HCT116 (cell line): ENCODE measurements around the gene TTC9. TPM values are rescaled to one million over a fixed set of nuclear protein-coding genes. Genes with fewer than 3 reads are reported as not detected.

ENCODE experiments used
- ATAC-seq: fragments of 200-7000 bp; cut with Tn5 transposase; 2 replicates; pipeline ENCODE4 v1.9.1; 2020; ENCODE audit warnings: mild to moderate bottlenecking, moderate library complexity
- BruUV-seq: library from RNA; stranded (reverse); fragments of 400-500 nt; replicated peaks from 2 replicates; lab custom pipeline; 2021; lab: Mats Ljungman, UMichigan
- CTCF ChIA-PET: fragments of 300-600 bp; sonication (Branson Sonifier 250); formaldehyde crosslinking; loops from one replicate; lab custom pipeline; 2021; ENCODE audit warnings: antibody characterized with exemption; lab: Charles Lee
- POLR2A ChIA-PET: fragments of 300-600, 350-600 bp; sonication (Branson Sonifier 250); formaldehyde crosslinking; loops from one replicate; lab custom pipeline; 2021; ENCODE audit warnings: antibody characterized with exemption; lab: Charles Lee
- RAD21 ChIA-PET, 2 experiments: fragments of 300-600 bp; sonication (Branson Sonifier 250); formaldehyde crosslinking; loops; one replicate each; lab custom pipeline; 2023; ENCODE audit warnings: low total read pairs in 2 of 2; ENCODE audit not compliant: uncharacterized antibody in 2 of 2, unreplicated experiment in 2 of 2, low non-redundant PET in 1 of 2; lab: Charles Lee
- DNase-seq: peaks from one replicate; pipeline ENCODE4 v3.0.0-alpha.2; 2010; ENCODE audit warnings: low read depth, low spot score
- H2AFZ ChIP-seq: fragments of 200-600 bp; shearing (Covaris generic), sonication (generic); 2 replicates; pipeline ENCODE4 v1.6.1; 2017; ENCODE audit warnings: low read depth, mixed run types, mixed read lengths, antibody characterized with exemption, low read length; ENCODE audit not compliant: poor library complexity, severe bottlenecking
- H3K27ac ChIP-seq: 2 replicates; pipeline ENCODE4 v1.5.1; 2012; ENCODE audit warnings: low read depth, low read length
- H3K27me3 ChIP-seq: fragments of 200-600 bp; sonication (generic); 2 replicates; pipeline ENCODE4 v1.6.1; 2016; ENCODE audit warnings: mixed run types, low read length, mixed read lengths; ENCODE audit not compliant: insufficient read depth
- H3K36me3 ChIP-seq, 2 experiments: fragments of 200-500 bp in 1 of 2; fragments of 200-600 bp in 1 of 2; sonication (Bioruptor generic) in 1 of 2; sonication (generic) in 1 of 2; 2 replicates each; pipeline versions ENCODE4 v1.5.1 to v1.6.1; 2014 to 2016; ENCODE audit warnings: low read length in 2 of 2, inconsistent platforms in 1 of 2, mixed read lengths in 1 of 2, mixed run types in 1 of 2; ENCODE audit not compliant: insufficient read depth in 2 of 2, control insufficient read depth in 1 of 2
- H3K4me1 ChIP-seq, 2 experiments: fragments of 200-600 bp in 1 of 2; sonication (generic) in 1 of 2; 2 replicates each; pipeline versions ENCODE4 v1.5.1 to v1.6.1; 2012 to 2017; ENCODE audit warnings: low read length in 2 of 2, inconsistent platforms in 1 of 2, mild to moderate bottlenecking in 1 of 2, mixed read lengths in 1 of 2, mixed run types in 1 of 2, moderate library complexity in 1 of 2; ENCODE audit not compliant: insufficient read depth in 2 of 2, control insufficient read depth in 1 of 2
- H3K4me2 ChIP-seq: fragments of 200-600 bp; sonication (generic); 2 replicates; pipeline ENCODE4 v1.6.1; 2017; ENCODE audit warnings: mixed run types, low read length, mixed read lengths
- H3K4me3 ChIP-seq, 2 experiments: fragments of 200-600 bp in 1 of 2; sonication (generic) in 1 of 2; replicated peaks in 1 of 2; 2 replicates each; pipeline ENCODE4 v1.5.1; 2011 to 2016; ENCODE audit warnings: low read length in 2 of 2, control low read depth in 1 of 2, low read depth in 1 of 2, mild to moderate bottlenecking in 1 of 2, mixed read lengths in 1 of 2, mixed run types in 1 of 2
- H3K79me2 ChIP-seq: fragments of 200-600 bp; sonication (generic); 2 replicates; pipeline ENCODE4 v1.6.1; 2017; ENCODE audit warnings: mild to moderate bottlenecking, mixed run types, low read length, moderate library complexity, mixed read lengths; ENCODE audit not compliant: insufficient read depth
- H3K9ac ChIP-seq: fragments of 200-600 bp; sonication (generic); 2 replicates; pipeline ENCODE4 v1.6.1; 2016; ENCODE audit warnings: low read length, mixed read lengths
- H3K9me2 ChIP-seq: fragments of 200-600 bp; sonication (generic), shearing (Covaris generic); 2 replicates; pipeline ENCODE4 v1.6.1; 2017; ENCODE audit warnings: mixed run types, mild to moderate bottlenecking, moderate library complexity; ENCODE audit not compliant: insufficient read depth
- H3K9me3 ChIP-seq, 2 experiments: fragments of 200-500 bp in 1 of 2; fragments of 200-600 bp in 1 of 2; sonication (Bioruptor generic) in 1 of 2; sonication (generic) in 1 of 2; 2 replicates each; pipeline ENCODE4 v1.6.1; 2014 to 2017; ENCODE audit warnings: low read length in 2 of 2, mixed read lengths in 2 of 2, inconsistent platforms in 1 of 2, low read depth in 1 of 2, mild to moderate bottlenecking in 1 of 2, mixed run types in 1 of 2, moderate library complexity in 1 of 2; ENCODE audit not compliant: control insufficient read depth in 1 of 2, insufficient read depth in 1 of 2
- H4K20me1 ChIP-seq: fragments of 200-600 bp; sonication (generic), shearing (Covaris generic); 2 replicates; pipeline ENCODE4 v1.6.1; 2017; ENCODE audit warnings: mixed run types, mild to moderate bottlenecking, moderate library complexity; ENCODE audit not compliant: insufficient read depth
- CBX3 ChIP-seq: IDR thresholded peaks from 2 replicates; pipeline ENCODE4 v1.6.1; 2012; ENCODE audit warnings: low read depth
- CEBPB ChIP-seq: IDR thresholded peaks from 2 replicates; pipeline ENCODE4 v1.6.1; 2012; ENCODE audit warnings: low read depth
- CTCF ChIP-seq, 3 experiments: fragments of 200-600 bp in 1 of 3; sonication (generic) in 1 of 3; IDR thresholded peaks in 2 of 3; conservative IDR thresholded peaks in 1 of 3; 2 replicates each; pipeline ENCODE4 v1.5.1; 2012 to 2017; ENCODE audit warnings: low read depth in 2 of 3, low read length in 2 of 3, antibody characterized with exemption in 1 of 3, borderline replicate concordance in 1 of 3, control low read depth in 1 of 3, mild to moderate bottlenecking in 1 of 3, mixed read lengths in 1 of 3, mixed run types in 1 of 3, moderate library complexity in 1 of 3; ENCODE audit not compliant: insufficient read depth in 1 of 3
- EGR1 ChIP-seq: IDR thresholded peaks from 2 replicates; pipeline ENCODE4 v1.6.1; 2012; ENCODE audit warnings: low read depth
- EZH2 ChIP-seq: fragments of 200-600 bp; sonication (generic); IDR thresholded peaks from 2 replicates; pipeline ENCODE4 v1.6.1; 2017; ENCODE audit warnings: antibody characterized with exemption, mixed run types
- EZH2phosphoT487 ChIP-seq: fragments of 200-600 bp; IDR thresholded peaks from 2 replicates; pipeline ENCODE4 v1.6.1; 2018; ENCODE audit warnings: antibody characterized with exemption, borderline replicate concordance
- SP1 ChIP-seq: IDR thresholded peaks from 2 replicates; pipeline ENCODE4 v1.6.1; 2012; ENCODE audit warnings: low read depth
- YY1 ChIP-seq: IDR thresholded peaks from 2 replicates; pipeline ENCODE4 v1.6.1; 2011; ENCODE audit warnings: low read length, low read depth, moderate library complexity, mild to moderate bottlenecking; ENCODE audit not compliant: insufficient replicate concordance; ENCODE audit errors: extremely low read depth
- ZBTB33 ChIP-seq: IDR thresholded peaks from 2 replicates; pipeline ENCODE4 v1.6.1; 2011; ENCODE audit warnings: mild to moderate bottlenecking, low read length, moderate library complexity; ENCODE audit not compliant: insufficient replicate concordance; ENCODE audit errors: extremely low read depth
- ZNF274 ChIP-seq: fragments of 200-500 bp; sonication (Bioruptor generic); IDR thresholded peaks from 2 replicates; pipeline ENCODE4 v1.6.1; 2014; ENCODE audit warnings: mild to moderate bottlenecking, low read depth, low read length, inconsistent platforms
- intact Hi-C: fragments of 100-400 bp; cut with micrococcal nuclease; formaldehyde crosslinking; loops from 2 replicates; pipeline ENCODE4 v1.10.0; 2022
- total RNA-seq: library from RNA; stranded (reverse); gene quantifications from one replicate; pipeline ENCODE4 v1.2.1, GENCODE V29; 2021; ENCODE audit not compliant: unreplicated experiment

The TTC9 gene
- total RNA-seq, 1 experiment from 2014 or later = 2.4 TPM

GRCh38 chr14:70692210-70692609, 50.5 kb downstream of the TTC9 start:
- CTCF ChIA-PET = no interaction called here
- no peak overlapping the region for H3K9ac ChIP-seq
- RAD21 ChIA-PET = no interaction called here
- H4K20me1 ChIP-seq = no peaks in the 10 kb centered on the region
- H3K9me3 ChIP-seq = no peaks in the 10 kb centered on the region
- peaks cover 0 to 5% of the 10 kb centered on the region in 2 experiments; a peak in 1 of 4 replicates for H3K4me1 ChIP-seq
- no peak overlapping the region for H3K27ac ChIP-seq
- POLR2A ChIA-PET = no interaction called here
- ATAC-seq (no peak), DNase-seq (no peak)
- TF ChIP-seq ZNF274 (no peak), ZBTB33 (no peak), EZH2 (no peak), CBX3 (no peak), EGR1 (no peak), CEBPB (no peak), YY1 (no peak), SP1 (no peak), CTCF (IDR thresholded peaks at IDR 0.05 in 2 of 3, conservative IDR thresholded peaks at IDR 0.05 in 1 of 3; ENCODE audit: borderline replicate concordance in 1 of 3, insufficient read depth in 1 of 3, low read depth in 2 of 3, low read length in 2 of 3) (no peak), EZH2phosphoT487 (no peak)
- intact Hi-C loops = no loop called here
- H3K36me3 ChIP-seq = no peaks in the 10 kb centered on the region
- H2AFZ ChIP-seq = no peak overlapping the region
- no peaks in the 10 kb centered on the region for H3K9me2 ChIP-seq
- no peak overlapping the region for H3K4me2 ChIP-seq
- H3K79me2 ChIP-seq = no peaks in the 10 kb centered on the region
- no peaks in the 10 kb centered on the region for H3K27me3 ChIP-seq
- H3K4me3 ChIP-seq = no peak overlapping the region
- BruUV-seq = no TSS peak
